Astrocyte of the hippocampus (primary cell): ENCODE results near the gene KIAA1328.

Source experiments
- DNase-seq: peaks from one replicate; pipeline ENCODE4 v3.0.0; 2011; ENCODE audit warnings: low read depth, low spot score

Gene KIAA1328

DNA sequence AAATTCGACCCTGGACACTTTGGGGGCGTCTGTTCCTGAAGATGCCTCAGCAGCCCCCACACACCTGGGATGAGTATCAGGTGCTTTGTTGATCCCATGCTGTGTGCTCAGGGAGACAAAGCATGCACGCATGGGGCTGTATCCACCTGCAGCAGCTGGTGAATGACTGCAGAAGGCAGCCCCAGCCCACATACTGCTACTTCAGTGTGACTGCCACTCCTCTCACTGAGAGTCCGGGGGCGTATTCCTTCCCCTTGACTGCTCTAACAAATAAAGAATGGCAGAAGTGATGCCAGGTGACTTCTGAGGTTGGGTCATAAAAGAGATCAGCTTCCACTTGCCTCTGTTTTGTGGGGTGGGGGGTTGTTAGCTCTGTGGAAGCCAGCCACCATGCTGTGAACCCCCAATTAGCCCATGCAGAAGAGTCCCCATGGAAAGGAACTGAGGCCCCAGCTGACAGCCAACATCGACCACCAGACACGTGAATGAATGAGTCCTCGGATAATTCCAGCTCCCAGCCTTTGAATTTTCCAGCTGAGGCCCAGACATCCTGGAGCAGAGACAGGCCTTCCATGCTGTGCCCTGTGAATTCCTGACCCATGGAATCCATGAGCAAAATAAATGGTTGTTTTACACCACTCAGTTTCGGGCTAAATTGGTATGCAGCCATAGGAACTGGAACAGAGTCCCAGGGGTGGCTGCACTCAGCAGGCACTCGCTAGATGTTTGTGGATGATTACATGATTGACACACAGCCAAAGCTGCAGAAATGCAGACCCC, 447.4 kb downstream of the KIAA1328 start:
- DNase-seq, result no peak

DNA sequence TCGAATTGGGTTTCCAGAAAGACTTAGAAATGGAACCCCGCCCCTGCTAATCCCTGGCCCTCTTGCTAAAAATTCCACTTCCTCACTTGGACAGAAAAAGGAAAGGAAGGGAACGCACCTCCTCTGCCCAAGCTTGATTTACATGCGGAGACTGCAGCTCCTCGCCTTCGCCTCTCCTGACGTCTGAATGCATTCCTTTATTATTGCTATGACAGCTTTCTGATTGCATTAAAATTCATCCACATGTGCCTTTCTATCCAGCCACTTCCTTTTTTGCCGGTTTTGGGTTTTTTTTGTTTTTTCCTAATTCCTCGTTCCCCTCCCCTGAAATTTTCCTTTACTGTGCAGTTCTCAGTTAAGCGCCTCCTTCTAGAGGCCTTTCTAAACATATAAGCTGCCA, 448.9 kb downstream of the KIAA1328 start:
- DNase-seq, result no peak
